Measurements from ENCODE around the gene CD53.

Gene CD53

DNA sequence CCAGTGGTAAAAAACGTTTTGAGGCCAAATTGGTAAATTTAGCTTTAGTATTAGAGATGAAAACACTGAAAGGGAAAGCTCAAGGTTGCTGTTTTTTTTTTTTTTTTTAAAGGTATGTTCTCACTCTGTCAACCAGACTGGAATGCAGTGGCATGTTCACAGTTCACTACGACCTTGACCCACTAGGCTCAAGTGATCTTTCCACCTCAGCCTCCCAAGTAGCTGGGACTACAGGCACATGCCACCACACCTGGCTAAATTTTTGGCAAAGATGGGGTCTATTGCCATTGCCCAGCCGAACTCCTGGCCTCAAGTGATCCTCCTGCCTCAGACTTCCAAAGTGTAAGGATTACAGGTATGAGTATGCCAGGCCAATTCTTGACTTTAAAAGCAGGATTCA lies 71.9 kb downstream of the CD53 start:
- Histone ChIP-seq H3K27ac (ENCODE audit: low read length) (no peak overlapping the region), H3K4me1 (ENCODE audit: insufficient read depth, low read length) (no peaks in the 10 kb centered on the region), H3K36me3 (ENCODE audit: insufficient read depth, low read length) (peaks cover 39% of the 10 kb centered on the region), H3K79me2 (ENCODE audit: insufficient read depth, low read length) (no peaks in the 10 kb centered on the region), H2AFZ (ENCODE audit: low read depth, low read length) (no peak overlapping the region), H3K27me3 (ENCODE audit: insufficient read depth, low read length, poor library complexity) (no peaks in the 10 kb centered on the region), H3K9me3 (ENCODE audit: insufficient read depth, low read length, severe bottlenecking) (no peaks in the 10 kb centered on the region), H3K9ac (ENCODE audit: low read depth, low read length) (no peak overlapping the region), H3K4me3 (ENCODE audit: low read depth in 1 of 2, low read length in 2 of 2) (no peak overlapping the region), H4K20me1 (ENCODE audit: insufficient read depth, low read length) (peaks cover 3% of the 10 kb centered on the region; the same call in 1 of the 2 replicates), H3K4me2 (ENCODE audit: insufficient read depth, low read length) (no peak overlapping the region)
- TF ChIP-seq EZH2 (IDR thresholded peaks at IDR 0.05; ENCODE audit: borderline replicate concordance, low read depth, low read length, severe bottlenecking): no peak
- TF ChIP-seq, protein P1, sequence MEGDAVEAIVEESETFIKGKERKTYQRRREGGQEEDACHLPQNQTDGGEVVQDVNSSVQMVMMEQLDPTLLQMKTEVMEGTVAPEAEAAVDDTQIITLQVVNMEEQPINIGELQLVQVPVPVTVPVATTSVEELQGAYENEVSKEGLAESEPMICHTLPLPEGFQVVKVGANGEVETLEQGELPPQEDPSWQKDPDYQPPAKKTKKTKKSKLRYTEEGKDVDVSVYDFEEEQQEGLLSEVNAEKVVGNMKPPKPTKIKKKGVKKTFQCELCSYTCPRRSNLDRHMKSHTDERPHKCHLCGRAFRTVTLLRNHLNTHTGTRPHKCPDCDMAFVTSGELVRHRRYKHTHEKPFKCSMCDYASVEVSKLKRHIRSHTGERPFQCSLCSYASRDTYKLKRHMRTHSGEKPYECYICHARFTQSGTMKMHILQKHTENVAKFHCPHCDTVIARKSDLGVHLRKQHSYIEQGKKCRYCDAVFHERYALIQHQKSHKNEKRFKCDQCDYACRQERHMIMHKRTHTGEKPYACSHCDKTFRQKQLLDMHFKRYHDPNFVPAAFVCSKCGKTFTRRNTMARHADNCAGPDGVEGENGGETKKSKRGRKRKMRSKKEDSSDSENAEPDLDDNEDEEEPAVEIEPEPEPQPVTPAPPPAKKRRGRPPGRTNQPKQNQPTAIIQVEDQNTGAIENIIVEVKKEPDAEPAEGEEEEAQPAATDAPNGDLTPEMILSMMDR (IDR thresholded peaks at IDR 0.05; ENCODE audit: borderline replicate concordance, extremely low read depth, low read length, poor library complexity, severe bottlenecking): no peak
- ATAC-seq (ENCODE audit: insufficient read depth, low read depth): no peak
- DNase-seq: no peak

DNA sequence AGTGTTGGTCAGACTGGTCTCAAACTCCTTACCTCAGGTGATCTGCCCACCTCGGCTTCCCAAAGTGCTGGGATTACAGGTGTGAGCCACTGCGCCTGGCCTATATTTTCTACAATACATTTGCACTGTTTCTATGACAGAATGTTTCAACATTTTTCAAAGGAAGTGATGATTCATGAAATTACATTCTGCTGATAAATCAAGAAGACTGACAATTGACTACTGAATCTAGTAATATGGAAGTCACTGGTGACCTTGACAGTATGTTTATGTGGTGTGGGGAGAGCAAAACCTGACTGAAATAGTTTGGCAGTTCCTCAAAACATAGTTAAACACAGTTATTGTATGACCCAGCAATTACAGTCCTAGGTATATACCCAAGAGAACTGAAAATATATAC lies 72.7 kb downstream of the CD53 start:
- no peak overlapping the region for H3K4me3 ChIP-seq (ENCODE audit: low read depth in 1 of 2, low read length in 2 of 2)
- H3K36me3 ChIP-seq (ENCODE audit: insufficient read depth, low read length): peaks cover 47% of the 10 kb centered on the region
- no peak for ATAC-seq (ENCODE audit: insufficient read depth, low read depth)
- peaks cover 3% of the 10 kb centered on the region; the same call in 1 of the 2 replicates for H4K20me1 ChIP-seq (ENCODE audit: insufficient read depth, low read length)
- H3K4me2 ChIP-seq (ENCODE audit: insufficient read depth, low read length): no peak overlapping the region
- no peak overlapping the region for H2AFZ ChIP-seq (ENCODE audit: low read depth, low read length)
- no peaks in the 10 kb centered on the region for H3K9me3 ChIP-seq (ENCODE audit: insufficient read depth, low read length, severe bottlenecking)
- H3K79me2 ChIP-seq (ENCODE audit: insufficient read depth, low read length): no peaks in the 10 kb centered on the region
- no peak overlapping the region for H3K27ac ChIP-seq (ENCODE audit: low read length)
- no peak for DNase-seq
- TF ChIP-seq, protein P1 (IDR thresholded peaks at IDR 0.05; ENCODE audit: borderline replicate concordance, extremely low read depth, low read length, poor library complexity, severe bottlenecking): no peak
- H3K9ac ChIP-seq (ENCODE audit: low read depth, low read length): no peak overlapping the region
- H3K27me3 ChIP-seq (ENCODE audit: insufficient read depth, low read length, poor library complexity): no peaks in the 10 kb centered on the region
- no peaks in the 10 kb centered on the region for H3K4me1 ChIP-seq (ENCODE audit: insufficient read depth, low read length)

DNA sequence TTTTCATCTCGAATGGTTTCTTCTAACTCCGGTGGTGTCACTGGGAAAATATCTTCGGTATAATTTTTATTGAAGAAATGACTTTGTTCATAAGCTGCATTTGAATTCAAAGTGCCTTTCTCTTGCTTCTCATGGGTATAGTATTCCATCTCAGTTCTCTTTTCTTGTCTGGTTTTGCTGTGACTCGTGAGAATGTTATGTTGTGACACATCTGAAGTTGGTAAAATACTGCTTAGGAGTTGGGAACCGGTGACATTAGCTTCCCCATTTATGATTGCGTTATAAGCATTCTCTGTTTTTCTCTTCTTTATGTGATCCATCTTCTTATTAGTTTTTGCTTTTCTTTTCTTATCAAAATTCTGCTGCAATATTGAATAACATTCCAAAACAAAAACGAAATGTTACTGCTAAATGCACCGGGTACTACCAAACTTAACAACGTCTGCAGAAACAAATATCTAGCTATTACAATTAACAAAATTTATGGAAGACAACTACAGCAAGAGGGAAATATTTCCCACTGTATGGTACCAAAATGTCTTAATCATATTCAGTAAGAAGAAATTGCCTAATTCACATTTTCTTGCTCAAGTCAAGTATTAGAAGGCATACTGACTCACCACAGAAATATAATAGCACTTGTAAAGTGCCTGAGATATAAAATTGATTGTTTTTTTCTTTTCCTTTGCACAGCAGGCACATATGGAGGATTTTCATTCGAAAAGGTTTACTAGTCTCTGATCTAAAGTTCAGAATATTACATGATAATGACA lies 75.3 kb downstream of the CD53 start:
- peaks cover 6% of the 10 kb centered on the region; the same call in 1 of the 2 replicates for H4K20me1 ChIP-seq (ENCODE audit: insufficient read depth, low read length)
- H3K27ac ChIP-seq (ENCODE audit: low read length): no peak overlapping the region
- no peaks in the 10 kb centered on the region for H3K4me1 ChIP-seq (ENCODE audit: insufficient read depth, low read length)
- no peaks in the 10 kb centered on the region for H3K27me3 ChIP-seq (ENCODE audit: insufficient read depth, low read length, poor library complexity)
- no peaks in the 10 kb centered on the region for H3K9me3 ChIP-seq (ENCODE audit: insufficient read depth, low read length, severe bottlenecking)
- peaks cover 71% of the 10 kb centered on the region for H3K36me3 ChIP-seq (ENCODE audit: insufficient read depth, low read length)
- H3K4me2 ChIP-seq (ENCODE audit: insufficient read depth, low read length): no peak overlapping the region
- peaks cover 15% of the 10 kb centered on the region for H3K79me2 ChIP-seq (ENCODE audit: insufficient read depth, low read length)
- ATAC-seq (ENCODE audit: insufficient read depth, low read depth): no peak
- TF ChIP-seq, protein P1 (IDR thresholded peaks at IDR 0.05; ENCODE audit: borderline replicate concordance, extremely low read depth, low read length, poor library complexity, severe bottlenecking): no peak
- no peak for TF ChIP-seq EZH2 (IDR thresholded peaks at IDR 0.05; ENCODE audit: borderline replicate concordance, low read depth, low read length, severe bottlenecking)
- DNase-seq: no peak
- no peak overlapping the region for H3K9ac ChIP-seq (ENCODE audit: low read depth, low read length)
- no peak overlapping the region for H2AFZ ChIP-seq (ENCODE audit: low read depth, low read length)
- H3K4me3 ChIP-seq (ENCODE audit: low read depth in 1 of 2, low read length in 2 of 2): no peak overlapping the region
